ENCODE results near the gene OVAAL. TPM values are rescaled to one million over a fixed set of nuclear protein-coding genes. Genes with fewer than 3 reads are reported as not detected.

OVAAL gene
- total and polyA plus RNA-seq, 2 donors (not counting 3 experiments of a cell fraction or from before 2014, with no cell fraction given), result 0.04 TPM; not detected in 1

DNA sequence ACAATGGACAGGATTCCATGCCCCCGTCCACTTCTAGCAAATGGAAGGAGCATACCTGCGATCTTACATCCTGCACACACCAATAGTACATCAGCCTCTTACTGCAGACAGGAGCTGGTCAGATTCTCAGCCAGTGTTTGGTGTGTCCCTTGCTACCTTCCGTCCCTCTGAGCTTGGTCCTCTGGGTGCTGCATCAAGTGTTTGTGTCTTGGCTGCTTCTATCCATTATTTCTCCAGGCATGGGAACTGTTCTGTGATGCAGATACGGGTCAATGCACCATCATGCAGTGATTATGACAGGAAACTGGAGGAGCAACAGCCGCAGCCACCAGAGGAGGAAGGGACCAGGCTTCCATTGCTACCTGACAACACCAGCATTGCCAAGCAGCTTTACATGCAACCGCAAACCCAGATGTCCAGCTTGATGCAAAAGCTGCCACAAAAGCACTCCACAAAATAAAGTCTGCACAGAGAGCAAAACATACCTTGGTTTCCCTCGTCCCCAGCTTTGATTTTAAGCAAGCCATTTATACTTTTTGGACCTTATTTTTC lies 21.9 kb upstream of the OVAAL start:
- no peak for DNase-seq (ENCODE audit: low read depth, low spot score)
- Histone ChIP-seq H3K27me3 (ENCODE audit: control insufficient read depth in 2 of 2, insufficient read depth in 2 of 2, low read length in 2 of 2) (peaks cover 8 to 21% of the 10 kb centered on the region in 2 experiments), H3K9me3 (replicated peaks; ENCODE audit: control insufficient read depth, insufficient read depth, low read length) (no peaks in the 10 kb centered on the region), H3K4me2 (ENCODE audit: insufficient read depth, low read length) (no peak overlapping the region), H3K36me3 (ENCODE audit: control insufficient read depth in 2 of 2, extremely low read depth in 1 of 2, insufficient read depth in 2 of 2, low read length in 2 of 2) (no peaks in the 10 kb centered on the region), H4K20me1 (replicated peaks; ENCODE audit: control insufficient read depth, extremely low read depth, insufficient read depth, low read length) (no peaks in the 10 kb centered on the region), H3K4me3 (replicated peaks in 1 of 3; ENCODE audit: insufficient read depth in 1 of 3, low read depth in 1 of 3, low read length in 3 of 3) (no peak overlapping the region), H2AFZ (ENCODE audit: low read depth, low read length) (no peak overlapping the region), H3K27ac (ENCODE audit: insufficient read depth, low read depth, low read length) (no peak overlapping the region), H3K79me2 (ENCODE audit: control insufficient read depth, insufficient read depth, low read length) (no peaks in the 10 kb centered on the region), H3K9me1 (replicated peaks; ENCODE audit: control insufficient read depth, extremely low read depth, insufficient read depth, low read length) (no peaks in the 10 kb centered on the region), H3K4me1 (ENCODE audit: control insufficient read depth, extremely low read depth, insufficient read depth, low read length) (no peaks in the 10 kb centered on the region), H3K9ac (replicated peaks; ENCODE audit: extremely low read depth, insufficient read depth, low read length) (no peak overlapping the region)
- intact Hi-C loops (cut with micrococcal nuclease) (no loop called here), dilution Hi-C loops (cut with MboI; ENCODE audit: extremely low pct_ligation_motif_present, low sequenced_read_pairs) (no loop called here)
- TF ChIP-seq, protein P1, sequence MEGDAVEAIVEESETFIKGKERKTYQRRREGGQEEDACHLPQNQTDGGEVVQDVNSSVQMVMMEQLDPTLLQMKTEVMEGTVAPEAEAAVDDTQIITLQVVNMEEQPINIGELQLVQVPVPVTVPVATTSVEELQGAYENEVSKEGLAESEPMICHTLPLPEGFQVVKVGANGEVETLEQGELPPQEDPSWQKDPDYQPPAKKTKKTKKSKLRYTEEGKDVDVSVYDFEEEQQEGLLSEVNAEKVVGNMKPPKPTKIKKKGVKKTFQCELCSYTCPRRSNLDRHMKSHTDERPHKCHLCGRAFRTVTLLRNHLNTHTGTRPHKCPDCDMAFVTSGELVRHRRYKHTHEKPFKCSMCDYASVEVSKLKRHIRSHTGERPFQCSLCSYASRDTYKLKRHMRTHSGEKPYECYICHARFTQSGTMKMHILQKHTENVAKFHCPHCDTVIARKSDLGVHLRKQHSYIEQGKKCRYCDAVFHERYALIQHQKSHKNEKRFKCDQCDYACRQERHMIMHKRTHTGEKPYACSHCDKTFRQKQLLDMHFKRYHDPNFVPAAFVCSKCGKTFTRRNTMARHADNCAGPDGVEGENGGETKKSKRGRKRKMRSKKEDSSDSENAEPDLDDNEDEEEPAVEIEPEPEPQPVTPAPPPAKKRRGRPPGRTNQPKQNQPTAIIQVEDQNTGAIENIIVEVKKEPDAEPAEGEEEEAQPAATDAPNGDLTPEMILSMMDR (IDR thresholded peaks at IDR 0.05; ENCODE audit: extremely low read depth in 1 of 2, insufficient read depth in 1 of 2, low read depth in 1 of 2, low read length in 2 of 2), result no peak
- TF ChIP-seq JUN (IDR thresholded peaks at IDR 0.05; ENCODE audit: borderline replicate concordance, insufficient read depth, insufficient read length, low read depth) (no peak), POLR2AphosphoS5 (IDR thresholded peaks at IDR 0.05; ENCODE audit: insufficient read depth, low read depth, low read length) (no peak), FOS (IDR thresholded peaks at IDR 0.05; ENCODE audit: borderline replicate concordance, insufficient read depth, low read length) (no peak), EZH2 (IDR thresholded peaks at IDR 0.05; ENCODE audit: borderline replicate concordance, low read depth, low read length, severe bottlenecking) (no peak), POLR2A (IDR thresholded peaks at IDR 0.05; ENCODE audit: low read depth, low read length) (no peak), MYC (IDR thresholded peaks at IDR 0.05; ENCODE audit: low read depth, low read length) (no peak), GATA2 (IDR thresholded peaks at IDR 0.05; ENCODE audit: insufficient read depth, insufficient read length, low read depth, low read length) (no peak)
- TF ChIP-seq, protein P2, sequence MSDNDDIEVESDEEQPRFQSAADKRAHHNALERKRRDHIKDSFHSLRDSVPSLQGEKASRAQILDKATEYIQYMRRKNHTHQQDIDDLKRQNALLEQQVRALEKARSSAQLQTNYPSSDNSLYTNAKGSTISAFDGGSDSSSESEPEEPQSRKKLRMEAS (IDR thresholded peaks at IDR 0.05; ENCODE audit: insufficient read depth, insufficient read length), result no peak
- BruUV-seq (replicated peaks), result no TSS peak
- FAIRE-seq, result no peak
- ChIA-PET POLR2A (interaction anchor here (0.6 kb wide), 1 partner anchor 37 kb away, joined by 6 read pairs; no protein-coding TSS in a partner anchor), CTCF (interaction anchor here (0.6 to 14.3 kb wide), 5 partner anchors 8 to 326 kb away, joined by 3 to 247 read pairs (median 3); partner anchors contain the start of gene XPR1)
